Measurements from ENCODE around the gene COA1. TPM values are rescaled to one million over a fixed set of nuclear protein-coding genes. Genes with fewer than 3 reads are reported as not detected.

The COA1 gene
- total and polyA plus RNA-seq, 9 of the 15 experiments (the other 6 are each of a cell fraction or from before 2014, with no cell fraction given): 98.9 to 463 (median 181) TPM

DNA sequence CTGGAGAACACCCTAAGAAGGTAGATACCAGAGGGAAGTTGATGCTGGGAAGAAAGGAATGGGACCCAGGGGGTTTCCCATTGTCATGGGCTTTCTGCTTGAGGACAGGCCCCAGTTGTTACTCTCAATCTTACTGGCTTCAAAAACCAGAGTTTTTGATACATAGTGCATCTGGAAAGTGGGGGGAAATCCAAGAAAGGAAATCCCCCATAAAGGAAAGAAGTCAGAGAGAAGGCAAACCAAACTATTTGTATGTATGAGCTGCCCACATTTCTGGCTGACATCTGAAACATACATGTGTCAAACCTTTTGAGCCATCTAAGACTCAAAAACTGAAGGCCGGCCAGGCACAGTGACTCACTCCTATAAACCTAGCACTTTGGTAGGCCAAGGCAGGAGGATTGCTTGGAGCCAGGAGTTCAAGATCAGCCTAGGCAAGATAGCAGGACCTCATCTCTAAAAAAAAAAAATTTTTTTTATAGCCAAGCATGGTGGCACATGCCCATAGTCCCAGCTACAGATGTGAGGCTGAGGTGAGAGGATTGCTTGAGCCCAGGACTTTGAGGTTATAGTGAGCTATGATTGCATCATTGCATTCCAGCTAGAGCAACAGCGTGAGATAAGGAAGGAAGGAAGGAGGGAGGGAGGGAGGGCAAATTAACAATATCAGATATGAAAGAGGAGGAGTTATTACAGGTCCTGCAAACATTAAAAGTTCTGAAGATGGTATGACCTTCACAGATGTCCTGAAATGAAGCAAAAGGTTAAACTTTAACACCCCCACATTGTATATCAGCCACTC is 6.7 kb upstream of the COA1 start (continued):
- TF ChIP-seq, protein P1, sequence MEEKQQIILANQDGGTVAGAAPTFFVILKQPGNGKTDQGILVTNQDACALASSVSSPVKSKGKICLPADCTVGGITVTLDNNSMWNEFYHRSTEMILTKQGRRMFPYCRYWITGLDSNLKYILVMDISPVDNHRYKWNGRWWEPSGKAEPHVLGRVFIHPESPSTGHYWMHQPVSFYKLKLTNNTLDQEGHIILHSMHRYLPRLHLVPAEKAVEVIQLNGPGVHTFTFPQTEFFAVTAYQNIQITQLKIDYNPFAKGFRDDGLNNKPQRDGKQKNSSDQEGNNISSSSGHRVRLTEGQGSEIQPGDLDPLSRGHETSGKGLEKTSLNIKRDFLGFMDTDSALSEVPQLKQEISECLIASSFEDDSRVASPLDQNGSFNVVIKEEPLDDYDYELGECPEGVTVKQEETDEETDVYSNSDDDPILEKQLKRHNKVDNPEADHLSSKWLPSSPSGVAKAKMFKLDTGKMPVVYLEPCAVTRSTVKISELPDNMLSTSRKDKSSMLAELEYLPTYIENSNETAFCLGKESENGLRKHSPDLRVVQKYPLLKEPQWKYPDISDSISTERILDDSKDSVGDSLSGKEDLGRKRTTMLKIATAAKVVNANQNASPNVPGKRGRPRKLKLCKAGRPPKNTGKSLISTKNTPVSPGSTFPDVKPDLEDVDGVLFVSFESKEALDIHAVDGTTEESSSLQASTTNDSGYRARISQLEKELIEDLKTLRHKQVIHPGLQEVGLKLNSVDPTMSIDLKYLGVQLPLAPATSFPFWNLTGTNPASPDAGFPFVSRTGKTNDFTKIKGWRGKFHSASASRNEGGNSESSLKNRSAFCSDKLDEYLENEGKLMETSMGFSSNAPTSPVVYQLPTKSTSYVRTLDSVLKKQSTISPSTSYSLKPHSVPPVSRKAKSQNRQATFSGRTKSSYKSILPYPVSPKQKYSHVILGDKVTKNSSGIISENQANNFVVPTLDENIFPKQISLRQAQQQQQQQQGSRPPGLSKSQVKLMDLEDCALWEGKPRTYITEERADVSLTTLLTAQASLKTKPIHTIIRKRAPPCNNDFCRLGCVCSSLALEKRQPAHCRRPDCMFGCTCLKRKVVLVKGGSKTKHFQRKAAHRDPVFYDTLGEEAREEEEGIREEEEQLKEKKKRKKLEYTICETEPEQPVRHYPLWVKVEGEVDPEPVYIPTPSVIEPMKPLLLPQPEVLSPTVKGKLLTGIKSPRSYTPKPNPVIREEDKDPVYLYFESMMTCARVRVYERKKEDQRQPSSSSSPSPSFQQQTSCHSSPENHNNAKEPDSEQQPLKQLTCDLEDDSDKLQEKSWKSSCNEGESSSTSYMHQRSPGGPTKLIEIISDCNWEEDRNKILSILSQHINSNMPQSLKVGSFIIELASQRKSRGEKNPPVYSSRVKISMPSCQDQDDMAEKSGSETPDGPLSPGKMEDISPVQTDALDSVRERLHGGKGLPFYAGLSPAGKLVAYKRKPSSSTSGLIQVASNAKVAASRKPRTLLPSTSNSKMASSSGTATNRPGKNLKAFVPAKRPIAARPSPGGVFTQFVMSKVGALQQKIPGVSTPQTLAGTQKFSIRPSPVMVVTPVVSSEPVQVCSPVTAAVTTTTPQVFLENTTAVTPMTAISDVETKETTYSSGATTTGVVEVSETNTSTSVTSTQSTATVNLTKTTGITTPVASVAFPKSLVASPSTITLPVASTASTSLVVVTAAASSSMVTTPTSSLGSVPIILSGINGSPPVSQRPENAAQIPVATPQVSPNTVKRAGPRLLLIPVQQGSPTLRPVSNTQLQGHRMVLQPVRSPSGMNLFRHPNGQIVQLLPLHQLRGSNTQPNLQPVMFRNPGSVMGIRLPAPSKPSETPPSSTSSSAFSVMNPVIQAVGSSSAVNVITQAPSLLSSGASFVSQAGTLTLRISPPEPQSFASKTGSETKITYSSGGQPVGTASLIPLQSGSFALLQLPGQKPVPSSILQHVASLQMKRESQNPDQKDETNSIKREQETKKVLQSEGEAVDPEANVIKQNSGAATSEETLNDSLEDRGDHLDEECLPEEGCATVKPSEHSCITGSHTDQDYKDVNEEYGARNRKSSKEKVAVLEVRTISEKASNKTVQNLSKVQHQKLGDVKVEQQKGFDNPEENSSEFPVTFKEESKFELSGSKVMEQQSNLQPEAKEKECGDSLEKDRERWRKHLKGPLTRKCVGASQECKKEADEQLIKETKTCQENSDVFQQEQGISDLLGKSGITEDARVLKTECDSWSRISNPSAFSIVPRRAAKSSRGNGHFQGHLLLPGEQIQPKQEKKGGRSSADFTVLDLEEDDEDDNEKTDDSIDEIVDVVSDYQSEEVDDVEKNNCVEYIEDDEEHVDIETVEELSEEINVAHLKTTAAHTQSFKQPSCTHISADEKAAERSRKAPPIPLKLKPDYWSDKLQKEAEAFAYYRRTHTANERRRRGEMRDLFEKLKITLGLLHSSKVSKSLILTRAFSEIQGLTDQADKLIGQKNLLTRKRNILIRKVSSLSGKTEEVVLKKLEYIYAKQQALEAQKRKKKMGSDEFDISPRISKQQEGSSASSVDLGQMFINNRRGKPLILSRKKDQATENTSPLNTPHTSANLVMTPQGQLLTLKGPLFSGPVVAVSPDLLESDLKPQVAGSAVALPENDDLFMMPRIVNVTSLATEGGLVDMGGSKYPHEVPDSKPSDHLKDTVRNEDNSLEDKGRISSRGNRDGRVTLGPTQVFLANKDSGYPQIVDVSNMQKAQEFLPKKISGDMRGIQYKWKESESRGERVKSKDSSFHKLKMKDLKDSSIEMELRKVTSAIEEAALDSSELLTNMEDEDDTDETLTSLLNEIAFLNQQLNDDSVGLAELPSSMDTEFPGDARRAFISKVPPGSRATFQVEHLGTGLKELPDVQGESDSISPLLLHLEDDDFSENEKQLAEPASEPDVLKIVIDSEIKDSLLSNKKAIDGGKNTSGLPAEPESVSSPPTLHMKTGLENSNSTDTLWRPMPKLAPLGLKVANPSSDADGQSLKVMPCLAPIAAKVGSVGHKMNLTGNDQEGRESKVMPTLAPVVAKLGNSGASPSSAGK (IDR thresholded peaks at IDR 0.05): peak; percentile 90
- TF ChIP-seq HMG20B (CRISPR knock-in tag; IDR thresholded peaks at IDR 0.05) (no peak), RUNX1 (IDR thresholded peaks at IDR 0.05; ENCODE audit: low read depth) (no peak), COPS2 (conservative IDR thresholded peaks at IDR 0.05) (no peak), HDAC8 (tag; IDR thresholded peaks at IDR 0.05) (peak; percentile 75; the same call in 1 of the 2 replicates), POLR2B (IDR thresholded peaks at IDR 0.05; ENCODE audit: low read depth, partially characterized antibody) (no peak), PTTG1 (tag; IDR thresholded peaks at IDR 0.05; ENCODE audit: low read depth) (peak; percentile 14; the same call in 1 of the 2 replicates), RFX5 (IDR thresholded peaks at IDR 0.05; ENCODE audit: low read depth, low read length) (0 out of 2 replicates have a peak, but pooled peaks have one; percentile 8), ZNF395 (CRISPR knock-in tag; IDR thresholded peaks at IDR 0.05) (peak; percentile 45; the same call in 1 of the 2 replicates), CBX3 (IDR thresholded peaks at IDR 0.05; ENCODE audit: borderline replicate concordance in 1 of 2, low read length in 2 of 2) (peak in 1 of 2 experiments; percentile 25; a peak in 1 of 3 replicates), MAZ (CRISPR knock-in tag; conservative IDR thresholded peaks at IDR 0.05 in 1 of 2, IDR thresholded peaks at IDR 0.05 in 1 of 2) (peak in 1 of 2 experiments; percentile 74; a peak in 2 of 4 replicates), CXXC5 (CRISPR knock-in tag; IDR thresholded peaks at IDR 0.05) (peak; percentile 75), DMBX1 (CRISPR knock-in tag; IDR thresholded peaks at IDR 0.05; ENCODE audit: borderline replicate concordance) (peak; percentile 94), ADNP (tag; IDR thresholded peaks at IDR 0.05) (peak; percentile 69)
